Stimulated activated CD4-positive, alpha-beta T cell treated with anti-CD3 and anti-CD28 coated beads, Interleukin-1b, Interleukin-23, amount 100 ng/mL, for 4 hours (primary cell): ENCODE data around the gene ADCY6.

Source experiments
- DNase-seq, 2 donors: peaks; one replicate each; pipeline ENCODE4 v3.0.0-alpha.2; 2020; ENCODE audit warnings: low read depth in 2 of 2

ADCY6 gene

DNA sequence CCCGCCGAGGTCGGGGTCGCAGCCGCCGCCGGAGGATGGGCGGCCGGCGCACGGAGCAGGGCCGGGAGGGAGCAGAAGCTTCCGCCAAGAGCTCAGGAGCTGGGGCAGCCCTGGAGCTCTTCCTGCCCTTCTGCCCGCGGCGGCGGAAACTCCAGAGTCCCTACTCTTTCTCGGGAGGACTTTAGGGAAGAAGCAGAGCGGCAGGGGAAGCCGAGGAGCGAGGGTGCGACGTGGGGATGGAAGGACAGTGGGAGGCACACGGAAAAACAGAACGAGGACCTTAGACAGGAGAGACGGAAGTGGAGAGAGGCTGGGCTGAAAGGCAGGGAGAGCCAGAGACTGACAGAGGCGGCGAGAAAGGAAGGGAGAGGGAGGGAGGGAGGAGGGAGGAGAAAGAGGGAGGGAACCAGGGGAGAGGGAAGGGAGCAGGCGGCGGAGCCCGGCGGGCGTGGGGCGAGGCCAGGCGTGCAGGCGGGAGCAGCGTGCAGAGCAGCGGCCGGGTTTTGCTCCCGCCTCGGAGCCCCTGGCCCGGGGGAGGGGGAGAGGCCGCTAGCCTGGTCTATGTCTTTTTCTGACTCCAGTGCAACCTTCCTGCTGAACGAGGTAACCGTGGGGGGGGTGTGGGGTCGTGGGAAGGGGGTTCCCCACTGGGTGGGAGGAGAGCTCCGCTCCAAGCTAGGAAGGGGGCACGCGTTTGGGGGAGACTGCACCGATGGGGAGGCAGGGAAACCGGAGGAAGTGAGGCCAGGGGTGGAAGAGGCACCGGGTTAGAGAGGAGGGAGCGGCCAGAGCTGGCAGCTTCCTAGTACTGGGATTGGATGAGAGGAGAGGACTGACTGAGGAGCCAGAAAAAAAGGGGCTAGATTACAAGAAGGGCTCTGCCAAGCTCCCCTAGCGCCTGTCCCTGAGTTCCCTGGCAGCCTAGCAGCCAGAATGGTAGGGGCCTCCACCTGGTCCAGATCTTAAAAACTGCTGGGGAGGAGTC, 26.5 kb upstream of the ADCY6 start:
- DNase-seq, result peak in 1 of 2 donors; percentile 24

- DNase-seq, result peak; percentile 50 to 77
These were observed 25.6 kb upstream of the ADCY6 start for GRCh38 chr12:48814262-48815125.

DNA sequence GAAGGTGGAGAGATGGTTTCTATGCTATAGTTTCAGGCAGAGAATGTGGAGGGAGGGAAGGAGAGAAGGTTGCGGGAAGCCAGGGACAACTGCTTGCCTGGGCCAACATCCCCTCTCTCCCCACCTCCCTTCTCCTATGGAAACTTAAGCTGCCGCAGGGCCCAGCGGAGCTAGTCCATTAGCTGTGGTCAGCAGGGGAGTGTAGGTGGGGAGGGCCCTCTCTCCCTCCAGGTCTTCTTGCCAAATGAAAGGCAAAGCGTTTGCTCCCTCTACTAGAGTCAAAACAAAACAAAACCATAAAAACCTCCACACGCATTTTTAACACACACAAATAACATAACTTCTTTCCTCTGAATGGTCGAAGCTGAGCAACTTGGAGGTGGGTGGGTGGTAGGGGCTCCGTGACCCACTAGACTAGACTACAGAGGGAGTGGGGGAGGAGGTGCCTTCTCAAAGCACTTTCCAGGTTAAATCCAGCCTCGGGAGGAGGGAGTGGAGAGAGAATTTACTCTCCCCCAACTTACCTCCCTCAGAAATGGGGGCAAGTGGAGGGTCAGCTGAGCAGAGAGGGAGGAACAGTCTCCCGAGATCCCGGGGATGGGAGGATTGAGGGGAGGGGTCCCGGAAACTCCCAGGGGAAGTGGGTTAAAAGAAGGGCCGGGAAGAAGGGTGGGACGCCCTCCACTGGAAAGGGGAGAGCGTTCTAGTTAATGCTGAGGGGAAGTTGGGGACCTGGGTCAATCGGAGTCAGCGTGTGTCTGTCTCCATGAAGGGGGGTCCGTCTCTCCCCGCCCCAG, 24.8 kb upstream of the ADCY6 start:
- DNase-seq, result no peak

GRCh38 chr12:48812389-48812788, 23.5 kb upstream of the ADCY6 start:
- no peak for DNase-seq

DNA sequence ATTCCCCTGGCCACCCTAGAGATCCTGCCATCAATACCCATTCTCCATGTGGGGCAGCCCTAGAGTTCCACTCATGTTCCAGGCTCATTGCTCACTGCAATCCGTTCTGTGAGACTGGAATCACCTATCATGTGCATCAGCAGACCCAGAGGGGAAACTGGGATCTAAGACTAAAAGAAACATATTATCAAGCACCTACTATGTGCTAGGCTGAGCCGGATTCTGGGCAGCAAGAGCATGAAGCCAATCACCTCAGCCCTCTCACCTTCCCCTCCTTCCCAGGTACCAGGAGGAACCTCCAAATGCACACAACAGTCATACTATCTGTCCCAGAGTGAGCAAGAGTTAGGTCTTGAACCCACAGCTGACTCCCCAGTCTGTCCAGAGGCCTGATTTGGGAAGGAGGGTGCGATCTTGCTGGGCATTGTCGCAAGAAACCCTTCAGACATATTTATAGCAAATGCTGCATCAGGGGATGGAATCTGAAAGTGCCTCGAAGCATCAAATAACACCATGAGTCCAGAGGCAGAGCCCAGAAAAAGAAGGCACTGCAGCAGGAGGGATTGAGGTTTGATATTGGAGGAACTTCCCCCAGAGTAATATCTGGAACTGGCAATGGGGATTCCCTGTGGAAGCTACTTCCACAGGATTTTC, 22.7 kb upstream of the ADCY6 start:
- DNase-seq, result no peak

DNA sequence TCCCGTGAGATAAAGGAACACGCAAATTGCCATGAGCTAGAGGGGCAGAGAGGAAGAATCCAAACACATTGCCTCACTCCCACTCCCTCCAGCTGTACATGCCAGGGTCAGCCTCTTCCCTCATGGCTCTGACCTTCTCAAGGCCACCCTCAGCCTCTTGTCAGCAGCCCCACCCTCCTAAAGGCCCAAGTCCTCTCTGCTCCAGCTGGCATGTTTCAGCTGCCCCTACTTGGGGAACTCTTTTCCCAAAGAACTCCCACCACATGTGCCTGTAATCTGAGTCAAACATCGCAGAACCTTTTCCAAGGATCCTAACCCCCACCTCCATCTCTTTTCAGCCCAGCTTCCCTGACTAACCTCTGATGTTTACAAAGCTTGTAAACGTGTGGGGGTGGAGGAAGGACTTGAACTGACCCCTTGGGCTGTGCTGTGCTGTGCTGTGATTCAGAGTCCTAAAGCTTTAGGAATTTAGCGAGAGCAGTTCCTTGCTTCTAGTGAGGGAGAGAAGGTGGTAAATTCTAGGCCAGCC, 22.1 kb upstream of the ADCY6 start:
- DNase-seq, result no peak

GRCh38 chr12:48807981-48808380, 19.1 kb upstream of the ADCY6 start:
- DNase-seq, result no peak

DNA sequence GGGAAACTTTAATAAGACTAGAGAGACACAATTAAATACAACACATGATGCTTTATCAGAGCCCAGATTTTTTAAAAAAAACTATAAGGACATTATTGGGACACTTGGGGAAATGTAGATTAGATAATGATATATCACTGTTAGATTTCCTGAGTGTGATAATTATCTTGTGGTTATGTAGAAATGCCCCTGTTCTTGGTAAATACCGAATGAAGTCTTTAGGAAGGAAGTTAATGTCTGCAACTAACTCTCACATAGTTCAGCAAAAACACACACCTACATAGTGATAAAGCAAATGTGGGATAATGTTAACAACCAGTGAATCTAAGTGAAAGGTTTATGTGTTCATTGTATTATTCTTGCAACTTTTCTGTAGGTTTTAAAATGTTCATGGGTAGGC, 14.8 kb upstream of the ADCY6 start:
- no peak for DNase-seq

DNA sequence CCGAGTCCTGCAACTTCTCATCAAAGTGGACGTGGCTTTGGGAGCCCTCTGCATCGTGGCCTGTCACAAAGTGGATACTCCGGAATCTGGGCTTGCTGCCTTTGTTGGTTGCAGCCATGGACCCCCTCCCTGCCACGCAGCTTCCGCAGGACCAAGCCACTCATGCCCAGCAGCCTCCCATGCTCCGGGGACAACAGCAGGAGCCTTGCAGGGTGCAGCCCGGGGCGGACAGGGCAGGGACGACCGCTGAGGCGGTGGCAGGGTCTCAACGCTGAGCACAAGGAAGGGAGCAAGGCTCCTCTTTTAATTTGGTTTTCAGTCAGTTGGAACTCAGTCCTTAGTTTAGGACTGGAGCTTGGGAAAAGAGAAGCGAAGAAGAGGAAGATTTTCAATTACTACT, 12.1 kb upstream of the ADCY6 start:
- DNase-seq, result no peak

DNA sequence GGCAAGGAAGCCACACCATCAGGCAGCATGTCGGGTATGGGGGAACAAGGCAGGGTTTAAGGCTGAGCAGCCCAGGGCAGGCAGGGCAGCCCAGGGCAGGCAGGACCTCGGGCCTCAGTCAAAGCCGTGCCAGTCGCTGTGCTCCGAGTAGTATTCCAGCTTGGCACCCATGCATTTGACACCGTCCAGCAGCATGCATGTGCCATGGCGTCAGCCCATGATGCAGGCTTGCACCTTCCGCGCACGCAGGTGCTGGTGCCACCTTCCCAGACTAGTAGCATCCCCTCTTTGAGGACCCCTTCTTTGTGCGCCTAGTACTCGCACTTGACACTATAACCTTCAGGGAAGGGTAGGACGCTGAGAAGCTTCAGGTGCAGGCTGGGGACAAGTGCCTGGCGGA, 11.6 kb upstream of the ADCY6 start:
- no peak for DNase-seq

DNA sequence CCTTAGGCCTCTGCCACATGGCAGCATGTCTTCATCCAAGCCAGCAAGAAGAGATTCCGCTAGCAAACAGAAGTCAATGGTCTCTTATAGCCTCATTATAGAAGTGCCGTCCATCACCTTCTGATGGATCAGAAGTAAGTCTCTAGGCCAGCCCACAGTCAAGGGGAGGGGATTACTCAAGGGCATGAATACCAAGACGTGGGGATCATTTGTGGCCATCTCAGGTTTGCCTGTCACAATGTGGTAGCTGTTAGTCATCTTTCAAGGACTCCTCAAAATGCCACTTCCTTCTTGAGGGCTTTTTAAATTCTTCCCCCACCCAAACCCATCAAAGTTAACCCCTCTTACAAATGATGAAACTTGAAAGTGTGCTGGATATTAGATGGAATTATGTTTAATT, 8.1 kb upstream of the ADCY6 start:
- DNase-seq, result no peak

- DNase-seq, result peak; percentile 35 to 37
These were observed 6.9 kb upstream of the ADCY6 start for GRCh38 chr12:48795550-48796455.

GRCh38 chr12:48794870-48795269, 6.0 kb upstream of the ADCY6 start:
- no peak for DNase-seq

- no peak for DNase-seq
These were observed 4.8 kb upstream of the ADCY6 start for GRCh38 chr12:48793696-48794095.

GRCh38 chr12:48789858-48790326, 1.0 kb upstream of the ADCY6 start:
- DNase-seq, result no peak

DNA sequence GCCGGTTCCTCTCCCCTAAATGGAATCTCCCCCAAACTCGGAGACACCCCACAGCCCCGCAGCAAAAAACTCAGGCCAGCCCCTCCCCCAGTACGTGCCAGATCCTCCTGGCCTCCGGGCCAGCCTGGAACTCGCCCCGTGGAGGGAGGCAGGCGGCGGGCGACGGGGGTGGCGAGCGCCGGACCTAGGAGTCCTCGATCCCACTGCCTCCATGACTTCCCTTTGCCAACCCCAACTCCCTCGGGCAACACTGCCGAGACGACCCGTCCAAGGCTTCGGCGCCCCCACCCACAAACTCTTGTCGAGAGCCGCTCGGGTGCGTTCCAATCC, 400 bp downstream of the ADCY6 start:
- no peak for DNase-seq

DNA sequence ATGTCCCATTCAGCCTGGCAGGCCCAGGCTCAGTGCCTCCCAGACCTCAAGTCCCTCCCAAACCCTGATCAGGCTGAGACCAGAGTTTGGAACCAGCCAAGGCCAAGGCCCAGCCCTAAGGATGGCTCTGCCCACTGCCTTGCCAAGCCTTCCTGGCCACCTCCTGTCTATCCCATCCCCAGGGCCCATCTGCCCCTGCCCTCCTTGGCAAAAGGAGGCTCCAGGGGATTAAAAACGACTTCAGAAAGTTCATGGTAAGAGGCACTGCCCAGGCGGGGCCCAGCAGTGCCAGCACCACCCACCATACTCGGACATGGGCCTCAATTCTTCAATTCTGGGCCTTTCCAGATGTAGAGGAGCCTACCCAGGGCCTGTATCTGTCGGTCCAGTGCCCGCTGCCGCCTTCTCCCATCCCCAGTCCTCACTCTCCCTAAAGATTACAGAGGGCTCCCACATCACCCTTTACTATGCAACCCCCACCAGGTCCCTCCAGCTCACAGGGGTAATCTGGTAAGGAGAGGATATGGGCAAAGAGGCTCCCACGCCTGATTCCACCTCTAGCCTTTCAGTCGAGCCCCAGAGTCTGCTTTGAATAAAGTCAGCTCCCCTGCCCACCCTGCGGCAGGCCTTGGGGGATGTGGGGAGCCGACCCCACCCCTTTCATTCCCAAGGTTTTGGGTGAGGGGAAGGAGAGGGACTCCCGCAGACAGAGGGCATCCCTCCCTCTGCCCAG, 932 bp downstream of the ADCY6 start:
- DNase-seq, result no peak

GRCh38 chr12:48786591-48787544, 2.0 kb downstream of the ADCY6 start:
- DNase-seq, result no peak
